T47D (cell line): Measurements from ENCODE around the gene MLST8.

Experiments used
- DNase-seq, 2 experiments: peaks; one replicate each; pipeline versions ENCODE4 v3.0.0 to v3.0.0-alpha.2; 2011 to 2012; ENCODE audit warnings: low read depth in 1 of 2, low spot score in 1 of 2
- JUND ChIP-seq: IDR thresholded peaks from 2 replicates; pipeline ENCODE4 v1.6.1; 2012; ENCODE audit warnings: low read depth
- in situ Hi-C: cut with HindIII; loops from 2 replicates; pipeline ENCODE4 v1.10.0; 2016; ENCODE audit warnings: low sequenced_read_pairs, low pct_unique_long_range_greater_than_20kb

Gene MLST8

DNA sequence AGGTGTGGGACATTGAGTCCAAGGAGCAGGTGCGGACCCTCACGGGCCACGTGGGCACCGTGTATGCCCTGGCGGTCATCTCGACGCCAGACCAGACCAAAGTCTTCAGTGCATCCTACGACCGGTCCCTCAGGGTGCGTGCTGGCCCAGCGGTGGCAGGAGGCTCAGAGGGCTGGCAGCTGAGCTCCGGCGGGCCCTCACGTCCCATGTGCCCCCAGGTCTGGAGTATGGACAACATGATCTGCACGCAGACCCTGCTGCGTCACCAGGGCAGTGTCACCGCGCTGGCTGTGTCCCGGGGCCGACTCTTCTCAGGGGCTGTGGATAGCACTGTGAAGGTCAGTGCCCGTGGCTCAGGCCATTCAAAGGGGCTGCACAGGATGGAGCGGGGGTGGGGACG, 29.2 kb upstream of the MLST8 start:
- in situ Hi-C loops, result no loop called here
- no peak for DNase-seq
- TF ChIP-seq JUND, result no peak

DNA sequence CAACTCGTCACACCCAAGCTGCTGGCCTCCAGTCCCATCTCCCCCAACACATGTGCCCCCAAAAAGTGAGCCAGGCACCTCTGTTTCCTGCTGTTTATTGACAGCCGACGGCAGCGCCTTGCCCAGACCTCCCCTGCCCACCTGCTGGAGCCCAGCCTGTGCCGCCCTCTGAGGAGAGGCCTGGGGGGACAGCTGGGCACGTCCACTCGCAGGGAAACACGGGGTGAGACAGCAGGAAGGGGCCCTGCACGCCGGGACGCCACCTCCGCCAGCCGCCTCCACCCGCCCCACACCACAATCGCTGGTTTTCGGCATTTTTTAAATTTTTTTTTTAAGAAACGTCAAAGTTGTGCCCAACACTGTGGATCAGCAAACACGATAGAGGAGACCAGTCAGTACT, 28.2 kb upstream of the MLST8 start:
- DNase-seq, result no peak
- in situ Hi-C loops, result no loop called here
- TF ChIP-seq JUND, result no peak

DNA sequence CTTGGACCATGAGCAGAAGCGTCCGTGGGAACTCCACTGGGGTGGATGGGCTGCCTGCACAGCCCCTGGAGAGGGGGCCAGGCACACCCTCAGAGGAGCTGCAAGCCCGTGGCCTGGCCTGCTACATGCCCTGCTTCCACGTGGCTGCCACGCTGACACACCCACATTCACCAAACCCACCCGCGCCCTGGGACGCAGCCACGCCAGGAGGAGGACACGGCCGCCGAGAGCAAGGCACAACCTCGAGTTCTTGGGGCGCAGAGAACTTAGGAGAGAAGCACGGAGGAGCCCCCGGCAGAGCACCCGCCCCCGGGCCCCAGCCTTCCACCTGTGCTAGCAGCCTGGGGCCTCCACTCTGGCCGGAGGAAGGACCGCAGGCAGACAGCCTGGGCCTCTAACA, 27.7 kb upstream of the MLST8 start:
- no peak for DNase-seq
- no peak for TF ChIP-seq JUND
- in situ Hi-C loops, result no loop called here

DNA sequence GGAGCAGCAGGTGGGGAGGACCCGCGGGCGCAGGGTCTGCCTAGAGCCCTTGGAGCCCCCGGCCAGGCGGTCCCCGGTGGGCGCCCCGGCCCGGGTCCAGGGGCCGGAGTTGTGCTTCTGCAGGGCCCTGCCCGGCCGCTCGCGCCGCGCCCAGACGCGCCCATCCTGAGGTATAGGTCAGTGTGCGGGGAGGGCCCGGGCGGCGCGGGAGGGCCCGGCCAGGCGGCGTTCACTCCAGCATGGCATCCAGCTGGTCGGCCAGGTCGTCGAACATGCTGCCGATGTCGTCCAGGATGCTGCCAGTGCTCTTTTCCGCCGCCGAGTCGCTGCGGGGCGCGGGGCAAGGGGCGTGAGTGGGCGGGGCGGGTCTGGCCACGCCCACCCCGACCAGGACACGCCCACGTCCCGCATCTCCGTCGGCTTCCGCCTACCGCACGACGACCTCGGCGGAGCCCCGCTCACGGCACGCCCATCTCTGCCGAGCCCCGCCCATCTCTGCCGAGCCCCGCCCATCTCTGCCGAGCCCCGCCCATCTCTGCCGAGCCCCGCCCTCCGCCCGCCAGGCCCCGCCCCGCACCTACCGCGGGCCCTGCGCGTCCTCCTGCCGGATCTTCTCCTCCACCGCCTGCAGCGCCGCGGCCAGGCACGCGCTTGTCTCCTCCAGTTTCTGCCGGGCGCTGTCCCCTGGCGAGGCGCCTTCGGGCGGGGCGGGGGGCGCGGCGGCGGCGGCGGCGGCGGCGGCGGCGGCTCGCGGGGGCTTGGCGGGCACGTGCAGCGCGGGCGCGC, 26.7 kb upstream of the MLST8 start:
- in situ Hi-C loops, result no loop called here
- no peak for TF ChIP-seq JUND
- DNase-seq, result peak in 1 of 2 experiments; percentile 65

DNA sequence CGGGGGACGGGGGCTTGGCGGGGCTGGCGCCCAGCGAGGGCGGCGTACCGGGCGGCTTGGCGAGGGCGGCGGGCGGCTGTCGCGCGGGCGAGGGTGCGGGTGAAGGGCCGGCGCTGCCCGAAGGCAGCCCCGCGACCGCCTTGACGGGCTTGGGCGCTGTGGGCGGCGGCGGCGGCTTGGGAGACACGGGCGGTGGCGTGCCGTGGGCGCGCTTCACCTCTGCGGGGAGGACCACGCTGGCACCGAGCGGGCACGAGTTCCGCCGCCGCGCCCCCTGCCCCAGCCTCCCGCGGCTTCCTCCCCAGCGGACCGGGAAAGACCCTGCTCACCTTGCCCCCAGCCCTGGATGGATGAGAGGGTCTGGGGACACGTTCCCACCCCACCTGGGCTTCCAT, 26.1 kb upstream of the MLST8 start:
- in situ Hi-C loops, result no loop called here
- no peak for TF ChIP-seq JUND
- DNase-seq, result no peak

DNA sequence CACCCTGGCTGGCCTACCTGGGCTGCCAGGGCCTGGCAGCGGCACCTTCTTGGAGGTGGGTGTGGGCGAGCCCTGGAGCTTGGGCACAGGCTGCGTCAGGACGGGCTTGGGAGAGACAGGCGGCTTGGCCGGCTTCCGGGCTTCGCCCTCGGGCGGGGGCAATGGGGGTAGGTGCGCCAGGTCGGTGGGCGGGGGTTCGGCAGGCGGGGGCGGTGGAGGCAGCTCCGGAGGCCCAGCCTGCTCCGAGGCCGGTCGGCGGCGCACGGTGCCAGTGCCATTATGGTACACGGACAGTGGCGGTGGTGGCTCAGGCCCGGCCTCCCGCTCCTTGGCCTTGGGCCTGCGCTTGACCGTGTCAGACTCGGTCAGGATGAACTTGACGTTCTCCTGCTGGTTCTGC, 25.7 kb upstream of the MLST8 start:
- no peak for DNase-seq
- TF ChIP-seq JUND, result no peak
- in situ Hi-C loops, result no loop called here

DNA sequence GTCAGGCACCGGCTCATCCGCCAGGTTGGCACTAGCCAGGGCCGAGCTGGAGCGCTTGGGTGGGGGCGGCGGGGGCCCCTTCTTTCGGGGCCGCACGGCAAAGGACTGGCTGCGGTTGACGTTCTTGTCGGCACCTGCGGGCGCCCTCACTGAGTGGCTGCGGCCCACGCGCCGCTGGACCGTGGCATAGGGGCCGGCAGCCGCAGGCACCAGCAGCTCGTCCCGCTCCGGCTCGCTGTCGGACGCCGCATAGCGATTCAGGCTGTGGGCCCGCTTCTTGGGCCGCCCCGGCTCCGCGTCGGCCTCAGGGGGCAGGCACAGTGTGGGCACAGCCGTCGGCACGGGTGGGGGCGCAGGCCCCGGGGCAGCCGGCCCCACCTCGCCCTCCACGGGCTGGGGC, 24.8 kb upstream of the MLST8 start:
- TF ChIP-seq JUND, result no peak
- in situ Hi-C loops, result no loop called here
- DNase-seq, result no peak

DNA sequence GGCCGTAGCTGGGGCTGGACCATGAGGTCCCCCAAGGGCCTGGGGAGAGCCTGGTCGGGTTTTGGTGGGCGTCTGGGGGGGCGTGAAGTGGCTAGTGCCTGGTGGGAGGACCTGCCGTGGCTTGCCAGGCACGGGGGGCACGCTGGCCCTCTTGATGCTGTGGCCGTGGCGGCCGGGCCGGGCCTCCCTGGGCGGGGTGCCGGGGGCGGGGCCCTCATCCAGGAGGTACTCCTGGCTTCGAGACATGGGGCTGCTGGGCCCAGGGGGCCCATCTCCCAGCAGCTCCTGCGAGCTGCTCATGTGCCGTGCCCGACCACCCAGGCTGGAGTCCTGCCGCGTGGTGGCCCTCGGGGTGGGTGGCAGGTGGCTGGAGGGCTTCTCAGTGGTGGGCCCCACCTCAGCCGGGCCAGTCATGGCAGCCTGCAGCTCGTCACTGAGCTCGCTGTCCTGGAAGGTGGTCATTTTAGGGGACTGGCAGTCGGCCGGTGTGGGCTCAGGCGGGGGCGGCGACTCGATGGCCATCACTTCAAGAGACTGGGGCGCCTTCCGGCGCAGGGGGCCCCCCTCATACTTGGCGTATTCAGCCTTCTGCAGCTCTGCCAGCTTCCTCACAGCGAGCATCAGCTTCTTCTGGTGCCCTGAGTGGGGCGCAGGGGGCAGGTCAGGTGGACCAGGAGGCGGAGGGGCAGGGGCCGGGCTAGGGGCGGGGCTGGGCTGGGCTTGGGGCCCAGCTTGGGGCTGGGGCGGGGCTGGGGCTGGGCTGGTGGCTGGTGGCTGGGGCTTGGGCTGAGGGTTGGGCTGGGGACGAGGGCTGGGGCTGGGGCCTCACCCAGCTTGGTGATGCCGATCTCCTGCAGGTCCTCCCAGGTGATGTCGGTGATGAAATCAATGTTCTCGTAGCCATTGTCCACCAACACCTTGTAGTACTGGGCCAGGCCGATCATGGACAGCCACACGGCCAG, 24.0 kb upstream of the MLST8 start:
- DNase-seq, result no peak
- in situ Hi-C loops, result no loop called here
- no peak for TF ChIP-seq JUND

DNA sequence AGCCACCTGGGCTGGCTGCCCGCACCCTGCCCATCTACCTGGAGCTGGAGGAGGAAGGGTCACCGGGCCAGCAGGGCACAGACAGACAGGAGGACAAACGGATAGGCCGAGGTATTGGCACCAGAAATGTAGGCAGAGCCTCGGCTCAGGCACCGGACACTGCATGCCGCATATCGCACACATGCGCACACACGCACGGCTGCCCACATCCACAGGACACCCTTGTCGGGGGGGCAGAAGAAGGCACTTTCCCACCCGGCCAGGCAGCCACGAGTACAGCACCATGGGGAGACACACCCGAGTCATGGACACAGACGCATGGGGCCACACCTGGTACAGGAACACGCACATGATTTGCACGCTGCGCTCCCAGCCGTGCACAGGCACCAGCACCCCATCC, 23.3 kb upstream of the MLST8 start:
- TF ChIP-seq JUND, result no peak
- DNase-seq, result no peak
- in situ Hi-C loops, result no loop called here

DNA sequence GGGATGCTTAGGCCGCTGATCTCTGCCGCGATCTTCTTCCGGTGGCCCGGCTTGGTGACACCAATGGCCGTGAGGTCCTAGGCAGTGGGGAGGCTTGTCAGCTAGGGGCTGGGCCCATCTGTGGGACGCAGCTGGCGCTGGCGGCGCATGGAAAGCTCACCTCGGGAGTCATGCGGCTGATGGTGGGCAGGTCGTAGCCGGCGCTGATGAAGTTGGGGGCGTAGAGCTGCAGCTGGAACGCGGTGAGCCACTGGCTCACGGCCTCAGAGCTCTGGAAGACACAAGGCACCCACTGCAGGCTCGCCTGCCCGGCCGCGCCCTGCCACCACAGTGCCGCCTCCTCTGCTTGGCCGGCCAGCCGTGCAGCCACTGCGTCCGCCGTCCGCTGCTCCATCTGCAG, 21.6 kb upstream of the MLST8 start:
- no peak for DNase-seq
- TF ChIP-seq JUND, result no peak
- in situ Hi-C loops, result no loop called here

DNA sequence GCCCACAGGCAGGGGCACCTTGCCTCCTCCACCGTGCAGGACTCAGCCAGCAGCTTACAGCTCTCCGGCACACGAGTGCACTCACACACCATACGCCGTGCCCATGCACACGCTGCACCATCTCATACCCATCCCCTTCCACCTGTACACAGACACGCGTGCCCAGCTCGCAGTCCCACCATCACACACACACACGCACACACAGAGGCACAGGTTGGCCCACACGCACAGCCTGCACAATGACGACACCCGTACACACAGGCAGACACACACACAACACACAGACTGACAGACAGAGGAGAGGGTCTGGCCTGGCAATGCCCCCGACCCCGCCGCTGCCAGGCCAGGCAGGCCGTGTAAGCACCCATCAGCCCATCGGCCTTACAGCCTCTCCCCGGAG, 20.9 kb upstream of the MLST8 start:
- DNase-seq, result no peak
- TF ChIP-seq JUND, result no peak
- in situ Hi-C loops, result no loop called here

DNA sequence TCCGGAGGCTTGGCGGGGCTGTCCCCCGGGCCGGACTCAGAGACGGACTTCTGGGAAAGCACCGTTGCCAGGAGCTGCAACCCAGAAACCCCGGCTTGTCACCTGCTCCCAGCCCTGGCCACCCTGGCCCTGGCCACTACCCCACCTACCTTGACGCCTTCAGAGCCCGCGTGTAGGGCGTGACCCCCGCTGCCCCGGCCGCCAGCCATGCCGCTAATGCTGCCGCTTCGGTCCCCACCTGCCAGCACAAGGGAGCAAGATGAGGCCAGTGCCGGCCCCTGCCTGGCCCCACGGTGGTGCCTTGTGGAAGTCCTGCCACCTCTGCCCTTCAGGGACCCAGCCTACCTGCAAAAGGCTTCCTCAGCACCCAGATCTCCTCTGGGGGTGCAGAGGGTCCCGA, 20.3 kb upstream of the MLST8 start:
- in situ Hi-C loops, result no loop called here
- no peak for DNase-seq
- no peak for TF ChIP-seq JUND

DNA sequence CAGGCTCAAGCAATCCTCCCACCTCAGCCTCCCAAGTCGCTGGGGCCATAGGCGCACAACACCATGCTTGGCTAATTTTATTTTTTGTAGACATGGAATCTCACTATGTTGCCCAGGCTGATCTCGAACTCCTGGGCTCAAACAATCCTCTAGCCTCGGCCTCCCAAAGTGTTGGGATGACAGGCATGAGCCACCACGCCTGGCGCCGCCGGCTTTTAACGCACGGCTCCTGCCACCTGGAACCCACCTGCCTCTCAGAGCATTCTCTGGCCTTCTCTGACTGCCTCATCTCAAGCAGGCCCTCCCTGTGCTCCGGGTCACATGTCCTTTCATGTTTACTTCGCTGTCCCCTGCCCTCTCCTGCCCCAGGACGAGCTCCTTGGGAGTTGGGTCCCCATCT, 19.2 kb upstream of the MLST8 start:
- no peak for DNase-seq
- in situ Hi-C loops, result no loop called here
- no peak for TF ChIP-seq JUND
